Measurements from ENCODE around the gene GMIP.
"Not testable (repeated sequence)": the region's sequence is repeated elsewhere in the genome, so short reads cannot be mapped to it uniquely, and the experiment has no call there.

The GMIP gene

GRCh38 chr19:19613506-19613905 lies 30.0 kb downstream of the GMIP start:
- DNase-seq: no peak

GRCh38 chr19:19610376-19611202 lies 32.9 kb downstream of the GMIP start:
- no peak for DNase-seq

- not testable (repeated sequence) for DNase-seq
Measured at GRCh38 chr19:19606686-19607085, 36.8 kb downstream of the GMIP start.

GRCh38 chr19:19606021-19606420 lies 37.4 kb downstream of the GMIP start:
- peak in 1 of 56 donors; percentile 1 for DNase-seq

- no peak for DNase-seq
Measured at GRCh38 chr19:19602713-19603324, 40.6 kb downstream of the GMIP start.

GRCh38 chr19:19602136-19602712 lies 41.2 kb downstream of the GMIP start:
- no peak for DNase-seq

- no peak for DNase-seq
Measured at GRCh38 chr19:19600793-19601330, 42.6 kb downstream of the GMIP start.

- not testable (repeated sequence) for DNase-seq
Measured at GRCh38 chr19:19598728-19599451, 44.6 kb downstream of the GMIP start.

- no peak for DNase-seq
Measured at GRCh38 chr19:19597809-19598306, 45.6 kb downstream of the GMIP start.

- peak in 1 of 56 donors; percentile 4 for DNase-seq
Measured at GRCh38 chr19:19595171-19595701, 48.2 kb downstream of the GMIP start.

- no peak for DNase-seq
Measured at GRCh38 chr19:19594381-19594780, 49.1 kb downstream of the GMIP start.

GRCh38 chr19:19592690-19593089 lies 50.8 kb downstream of the GMIP start:
- no peak for DNase-seq

GRCh38 chr19:19591133-19591825 lies 52.2 kb downstream of the GMIP start:
- peak in 1 of 56 donors; percentile 25 for DNase-seq

GRCh38 chr19:19588546-19588945 lies 54.9 kb downstream of the GMIP start:
- DNase-seq: no peak

GRCh38 chr19:19587771-19588170 lies 55.7 kb downstream of the GMIP start:
- DNase-seq: peak in 2 of 56 donors; percentile 3 to 4

GRCh38 chr19:19584356-19584755 lies 59.1 kb downstream of the GMIP start:
- DNase-seq: no peak

GRCh38 chr19:19582471-19582870 lies 61.0 kb downstream of the GMIP start:
- DNase-seq: no peak

- DNase-seq: no peak
Measured at GRCh38 chr19:19581391-19581790, 62.1 kb downstream of the GMIP start.

GRCh38 chr19:19580418-19580817 lies 63.0 kb downstream of the GMIP start:
- no peak for DNase-seq

Measured in nucleus accumbens (tissue), 56 donors.